Spleen (tissue), 11 donors: ENCODE results near the gene RSPRY1. TPM values are rescaled to one million over a fixed set of nuclear protein-coding genes. Genes with fewer than 3 reads are reported as not detected.

Source experiments
- DNase-seq: peaks from one replicate; pipeline ENCODE4 v3.0.0-alpha.2; 2020
- H3K27ac ChIP-seq, 8 donors: fragments of 200-600 bp; sonication (generic) in 7 of 8; 1 replicate in 4 of 8; 2 replicates in 4 of 8; pipeline versions ENCODE4 v1.5.0 to v1.8.0; 2016 to 2021; ENCODE audit warnings: inconsistent platforms in 4 of 8, mild to moderate bottlenecking in 4 of 8, moderate library complexity in 1 of 8
- H3K27me3 ChIP-seq, 7 donors: fragments of 200-600 bp; sonication (generic) in 6 of 7; replicated peaks in 1 of 7; 1 replicate in 4 of 7; 2 replicates in 3 of 7; pipeline versions ENCODE4 v1.5.0 to v1.8.0; 2016 to 2021; ENCODE audit warnings: inconsistent platforms in 3 of 7, mild to moderate bottlenecking in 1 of 7
- H3K36me3 ChIP-seq, 6 donors: fragments of 200-600 bp; sonication (generic) in 5 of 6; 1 replicate in 4 of 6; 2 replicates in 2 of 6; pipeline versions ENCODE4 v1.5.0 to v1.8.0; 2016 to 2021; ENCODE audit warnings: inconsistent platforms in 2 of 6
- H3K4me1 ChIP-seq, 6 donors: fragments of 200-600 bp; sonication (generic) in 5 of 6; 1 replicate in 3 of 6; 2 replicates in 3 of 6; pipeline versions ENCODE4 v1.5.0 to v1.8.0; 2016 to 2021; ENCODE audit warnings: inconsistent platforms in 3 of 6
- H3K4me3 ChIP-seq, 8 donors: fragments of 200-600 bp; sonication (generic) in 7 of 8; 1 replicate in 4 of 8; 2 replicates in 4 of 8; pipeline versions ENCODE4 v1.5.0 to v1.8.0; 2016 to 2021; ENCODE audit warnings: inconsistent platforms in 4 of 8, mild to moderate bottlenecking in 4 of 8, moderate library complexity in 2 of 8
- H3K9me3 ChIP-seq, 8 donors: fragments of 200-600 bp; sonication (generic) in 7 of 8; 1 replicate in 4 of 8; 2 replicates in 4 of 8; pipeline versions ENCODE4 v1.5.0 to v1.8.0; 2016 to 2021; ENCODE audit warnings: inconsistent platforms in 4 of 8
- POLR2A ChIP-seq, 3 donors: fragments of 450-650 bp; IDR thresholded peaks; one replicate each; pipeline ENCODE4 v1.5.1; 2017; ENCODE audit warnings: antibody characterized with exemption in 3 of 3, mild to moderate bottlenecking in 1 of 3
- POLR2AphosphoS5 ChIP-seq, 3 donors: sonication (generic); formaldehyde crosslinking; IDR thresholded peaks; one replicate each; pipeline ENCODE4 v1.5.1; 2017; ENCODE audit warnings: antibody characterized with exemption in 3 of 3
- WGBS, 5 donors: extraction: QIAGEN DNeasy Blood & Tissue Kit in 3 of 5; methylation state at CpG; one replicate each; pipeline versions ENCODE4 v1.1.5 to v1.1.7; 2013 to 2018; 5-methylcytosine and 5-hydroxymethylcytosine counted together
- intact Hi-C: fragments of 100-400 bp; cut with DNase I; formaldehyde crosslinking; loops from one replicate; pipeline ENCODE4 v1.15.0; 2023; ENCODE audit warnings: low total_unique reads
- polyA plus RNA-seq, 3 donors: library from polyadenylated mRNA; stranded (reverse); fragments of 200-250 nt; gene quantifications; one replicate each; pipeline ENCODE4 v1.2.1, GENCODE V29; 2013
- total RNA-seq, 7 donors: library from RNA; depleted of rRNA in 3 of 7; stranded (reverse); fragments of >200 nt in 3 of 7; fragmentation: NEBNext Ultra II Directional in 4 of 7; extraction: Animal tissue kit (Norgen Biotek cat#: 25700) in 4 of 7; gene quantifications; one replicate each; pipeline versions ENCODE4 v1.1.0 to v1.2.1, GENCODE V29; 2016 to 2021
- TF ChIP-seq, protein P1 (sequence below), 11 experiments: fragments of 200-600 bp in 7 of 11; fragments of 450-650 bp in 4 of 11; sonication (generic) in 4 of 11; IDR thresholded peaks in 8 of 11; conservative IDR thresholded peaks in 3 of 11; 1 replicate in 7 of 11; 2 replicates in 4 of 11; pipeline versions ENCODE4 v1.4.0 to v1.8.0; 2016 to 2021; ENCODE audit warnings: antibody characterized with exemption in 11 of 11, inconsistent platforms in 4 of 11, mild to moderate bottlenecking in 1 of 11
- donor health status: healthy with polysubstance abuse.
- donor health status: DM: no; HTN: no; CAD: no; lungs with moderate emphysema.
- donor health status: DM: no; HTN: no; CAD: no.
- donor health status: Bipolar disorder and iron deficiency.
- donor health status: healthy.
- donor health status: DM: no; HTN: no; CAD: no.
- donor health status: DM: yes; HTN: yes; CAD: no.

Gene RSPRY1
- total and polyA plus RNA-seq, 10 donors = 7.3 to 38.8 (median 29.4) TPM

DNA sequence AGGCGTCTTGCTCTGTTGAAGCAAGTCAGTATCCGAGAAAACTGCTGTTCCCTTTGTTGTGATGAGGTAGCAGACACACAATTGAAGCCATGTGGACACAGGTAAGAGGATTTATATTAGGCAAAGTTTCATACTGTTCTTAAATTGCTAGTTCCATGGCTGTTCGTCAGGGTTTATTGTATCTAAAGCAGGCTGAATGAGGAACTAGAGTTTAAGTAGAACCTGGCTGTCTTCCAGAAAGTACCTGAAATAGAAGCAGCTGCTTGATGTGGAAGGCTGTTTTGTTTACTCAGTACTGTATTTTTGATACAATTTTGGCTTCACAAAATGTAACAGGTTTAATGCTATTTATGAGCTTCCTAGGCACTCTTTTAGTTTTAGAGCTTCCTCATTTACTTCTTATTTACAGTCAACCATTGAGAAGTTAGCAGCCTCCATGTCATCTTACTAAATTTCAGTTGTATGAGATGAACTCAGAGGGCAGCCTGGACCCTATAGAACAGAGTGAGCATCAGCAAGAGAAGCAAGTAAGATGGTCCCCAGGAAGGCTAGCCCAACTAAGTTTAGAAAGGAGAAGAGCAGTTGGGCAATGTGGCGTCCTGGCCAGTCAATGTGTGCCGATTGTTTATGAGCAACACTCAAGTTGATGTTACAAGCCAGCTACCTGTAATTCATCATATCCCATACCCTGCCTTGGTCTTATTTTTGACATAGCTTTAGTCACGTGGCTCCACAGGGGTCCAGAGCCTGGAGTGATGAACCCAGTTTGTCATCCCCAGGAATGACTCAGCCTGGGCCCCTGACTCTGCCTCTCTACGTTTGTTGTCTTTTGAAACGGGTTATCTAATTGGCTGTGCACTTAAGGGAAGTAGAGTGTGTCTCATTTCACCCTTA, 49.2 kb downstream of the RSPRY1 start:
- no peak for TF ChIP-seq POLR2AphosphoS5 (IDR thresholded peaks at IDR 0.05)
- TF ChIP-seq POLR2A (IDR thresholded peaks at IDR 0.05) = no peak
- TF ChIP-seq, protein P1, sequence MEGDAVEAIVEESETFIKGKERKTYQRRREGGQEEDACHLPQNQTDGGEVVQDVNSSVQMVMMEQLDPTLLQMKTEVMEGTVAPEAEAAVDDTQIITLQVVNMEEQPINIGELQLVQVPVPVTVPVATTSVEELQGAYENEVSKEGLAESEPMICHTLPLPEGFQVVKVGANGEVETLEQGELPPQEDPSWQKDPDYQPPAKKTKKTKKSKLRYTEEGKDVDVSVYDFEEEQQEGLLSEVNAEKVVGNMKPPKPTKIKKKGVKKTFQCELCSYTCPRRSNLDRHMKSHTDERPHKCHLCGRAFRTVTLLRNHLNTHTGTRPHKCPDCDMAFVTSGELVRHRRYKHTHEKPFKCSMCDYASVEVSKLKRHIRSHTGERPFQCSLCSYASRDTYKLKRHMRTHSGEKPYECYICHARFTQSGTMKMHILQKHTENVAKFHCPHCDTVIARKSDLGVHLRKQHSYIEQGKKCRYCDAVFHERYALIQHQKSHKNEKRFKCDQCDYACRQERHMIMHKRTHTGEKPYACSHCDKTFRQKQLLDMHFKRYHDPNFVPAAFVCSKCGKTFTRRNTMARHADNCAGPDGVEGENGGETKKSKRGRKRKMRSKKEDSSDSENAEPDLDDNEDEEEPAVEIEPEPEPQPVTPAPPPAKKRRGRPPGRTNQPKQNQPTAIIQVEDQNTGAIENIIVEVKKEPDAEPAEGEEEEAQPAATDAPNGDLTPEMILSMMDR (IDR thresholded peaks at IDR 0.05 in 8 of 11, conservative IDR thresholded peaks at IDR 0.05 in 3 of 11) = no peak
- intact Hi-C loops = no loop called here
- no peak for DNase-seq
- Histone ChIP-seq H3K36me3 (peaks cover 0 to 100% (median 59%) of the 10 kb centered on the region in 6 donors), H3K4me1 (peaks cover 0 to 19% (median 2%) of the 10 kb centered on the region in 6 donors), H3K27ac (peak overlapping the region in 7 of 8 donors; percentile 15 to 79 (median 51)), H3K9me3 (no peaks in the 10 kb centered on the region), H3K4me3 (no peak overlapping the region), H3K27me3 (no peaks in the 10 kb centered on the region)
- WGBS, 5 donors = 68 to 73% (median 70%) methylated on average over 8 of the region's 8 CpGs

DNA sequence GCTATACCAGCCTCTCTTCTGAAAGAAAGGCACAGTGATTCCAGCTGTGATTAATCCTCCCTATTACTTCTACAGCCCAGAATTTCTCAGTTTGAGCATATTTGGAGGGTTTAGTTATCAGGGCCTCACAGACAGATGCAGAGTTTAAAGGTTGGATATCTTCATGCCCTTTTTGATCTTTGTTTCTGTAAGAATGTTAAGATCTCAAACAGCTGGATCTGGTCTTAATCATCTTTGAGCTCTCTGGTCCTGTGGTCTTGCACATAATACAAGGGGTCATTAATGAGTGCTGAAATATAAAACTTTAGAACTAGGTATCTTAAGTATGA, 49.9 kb downstream of the RSPRY1 start:
- no peak overlapping the region for H3K4me3 ChIP-seq
- no peaks in the 10 kb centered on the region for H3K9me3 ChIP-seq
- peaks cover under 1 to 25% (median 7%) of the 10 kb centered on the region in 6 donors for H3K4me1 ChIP-seq
- peak overlapping the region in 4 of 8 donors; percentile 34 to 79 (median 52) for H3K27ac ChIP-seq
- H3K27me3 ChIP-seq = no peaks in the 10 kb centered on the region
- TF ChIP-seq, protein P1 (IDR thresholded peaks at IDR 0.05 in 8 of 11, conservative IDR thresholded peaks at IDR 0.05 in 3 of 11) = no peak
- TF ChIP-seq POLR2A (IDR thresholded peaks at IDR 0.05) (no peak), POLR2AphosphoS5 (IDR thresholded peaks at IDR 0.05) (no peak)
- peaks cover 0 to 97% (median 54%) of the 10 kb centered on the region in 6 donors for H3K36me3 ChIP-seq
- no peak for DNase-seq
- intact Hi-C loops = no loop called here

DNA sequence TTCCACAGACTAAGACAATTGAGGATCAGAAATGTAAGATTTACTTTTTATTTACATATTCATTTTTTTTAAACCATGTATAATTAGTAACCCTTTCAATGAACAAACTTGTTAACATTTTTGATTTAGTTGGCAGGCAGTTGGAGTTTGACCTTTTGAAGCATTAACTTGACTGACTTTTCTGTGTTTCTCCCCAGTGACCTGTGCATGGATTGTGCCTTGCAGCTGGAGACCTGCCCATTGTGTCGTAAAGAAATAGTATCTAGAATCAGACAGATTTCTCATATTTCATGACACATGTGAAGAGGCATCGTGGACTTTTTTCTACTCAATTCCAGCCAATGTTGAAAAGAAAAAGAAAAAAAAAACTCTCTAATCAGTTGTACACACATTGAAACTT, 52.6 kb downstream of the RSPRY1 start:
- Histone ChIP-seq H3K27ac (no peak overlapping the region), H3K36me3 (peaks cover 0 to 70% (median 29%) of the 10 kb centered on the region in 6 donors), H3K4me3 (no peak overlapping the region), H3K9me3 (no peaks in the 10 kb centered on the region), H3K4me1 (peaks cover 5 to 31% (median 13%) of the 10 kb centered on the region in 6 donors), H3K27me3 (no peaks in the 10 kb centered on the region)
- 78 to 90% (median 79%) methylated on average over 2 of the region's 2 CpGs for WGBS, 5 donors
- TF ChIP-seq POLR2AphosphoS5 (IDR thresholded peaks at IDR 0.05) (no peak), POLR2A (IDR thresholded peaks at IDR 0.05) (no peak)
- TF ChIP-seq, protein P1 (IDR thresholded peaks at IDR 0.05 in 8 of 11, conservative IDR thresholded peaks at IDR 0.05 in 3 of 11) = no peak
- intact Hi-C loops = no loop called here
- DNase-seq = no peak

DNA sequence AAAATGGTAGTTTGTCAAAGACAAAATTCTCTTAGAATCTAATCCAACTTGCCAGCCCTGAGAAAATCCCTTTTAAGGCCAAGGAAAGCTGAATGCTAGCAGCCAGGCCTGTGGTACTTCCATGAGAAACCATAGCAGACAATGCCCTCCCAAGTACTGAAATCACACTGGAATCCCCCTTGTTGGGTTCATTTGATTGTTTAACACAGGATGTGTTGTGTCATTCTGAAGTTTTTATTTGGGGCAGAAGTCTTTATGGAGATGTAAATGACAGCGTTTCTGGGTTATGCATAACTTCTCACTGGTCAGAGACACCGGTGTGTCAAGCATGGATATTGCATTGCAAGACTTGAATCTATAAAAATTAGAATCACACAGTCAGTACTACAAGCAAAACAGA, 53.0 kb downstream of the RSPRY1 start:
- WGBS, 5 donors = 44 to 74% (median 54%) methylated on average over 2 of the region's 2 CpGs
- TF ChIP-seq, protein P1 (IDR thresholded peaks at IDR 0.05 in 8 of 11, conservative IDR thresholded peaks at IDR 0.05 in 3 of 11) = no peak
- TF ChIP-seq POLR2A (IDR thresholded peaks at IDR 0.05) (no peak), POLR2AphosphoS5 (IDR thresholded peaks at IDR 0.05) (no peak)
- no peak for DNase-seq
- Histone ChIP-seq H3K4me3 (no peak overlapping the region), H3K27me3 (no peaks in the 10 kb centered on the region), H3K36me3 (peaks cover 0 to 66% (median 26%) of the 10 kb centered on the region in 6 donors), H3K4me1 (peaks cover 5 to 36% (median 14%) of the 10 kb centered on the region in 6 donors), H3K9me3 (no peaks in the 10 kb centered on the region), H3K27ac (no peak overlapping the region)
- intact Hi-C loops = no loop called here
